Measurements from ENCODE around the gene GATD1. TPM values are rescaled to one million over a fixed set of nuclear protein-coding genes. Genes with fewer than 3 reads are reported as not detected.

Gene GATD1
- total RNA-seq, 2 donors from 2014 or later = 13.3 to 29.8 TPM

GRCh38 chr11:824292-824880, 47.1 kb upstream of the GATD1 start:
- Histone ChIP-seq H3K9me3 (no peaks in the 10 kb centered on the region), H3K27ac (no peak overlapping the region), H3K4me1 (peaks cover 0 to 67% of the 10 kb centered on the region in 2 donors), H3K27me3 (no peaks in the 10 kb centered on the region), H3K4me3 (no peak overlapping the region), H3K36me3 (peaks cover 38% of the 10 kb centered on the region)
- TF ChIP-seq, protein P1, sequence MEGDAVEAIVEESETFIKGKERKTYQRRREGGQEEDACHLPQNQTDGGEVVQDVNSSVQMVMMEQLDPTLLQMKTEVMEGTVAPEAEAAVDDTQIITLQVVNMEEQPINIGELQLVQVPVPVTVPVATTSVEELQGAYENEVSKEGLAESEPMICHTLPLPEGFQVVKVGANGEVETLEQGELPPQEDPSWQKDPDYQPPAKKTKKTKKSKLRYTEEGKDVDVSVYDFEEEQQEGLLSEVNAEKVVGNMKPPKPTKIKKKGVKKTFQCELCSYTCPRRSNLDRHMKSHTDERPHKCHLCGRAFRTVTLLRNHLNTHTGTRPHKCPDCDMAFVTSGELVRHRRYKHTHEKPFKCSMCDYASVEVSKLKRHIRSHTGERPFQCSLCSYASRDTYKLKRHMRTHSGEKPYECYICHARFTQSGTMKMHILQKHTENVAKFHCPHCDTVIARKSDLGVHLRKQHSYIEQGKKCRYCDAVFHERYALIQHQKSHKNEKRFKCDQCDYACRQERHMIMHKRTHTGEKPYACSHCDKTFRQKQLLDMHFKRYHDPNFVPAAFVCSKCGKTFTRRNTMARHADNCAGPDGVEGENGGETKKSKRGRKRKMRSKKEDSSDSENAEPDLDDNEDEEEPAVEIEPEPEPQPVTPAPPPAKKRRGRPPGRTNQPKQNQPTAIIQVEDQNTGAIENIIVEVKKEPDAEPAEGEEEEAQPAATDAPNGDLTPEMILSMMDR (IDR thresholded peaks at IDR 0.05) = no peak
- DNase-seq (ENCODE audit: low spot score) = no peak

GRCh38 chr11:823441-824291, 46.4 kb upstream of the GATD1 start:
- Histone ChIP-seq H3K4me3 (no peak overlapping the region), H3K27ac (no peak overlapping the region), H3K9me3 (no peaks in the 10 kb centered on the region), H3K27me3 (no peaks in the 10 kb centered on the region), H3K36me3 (peaks cover 38% of the 10 kb centered on the region), H3K4me1 (peaks cover 0 to 64% of the 10 kb centered on the region in 2 donors)
- TF ChIP-seq, protein P1 (IDR thresholded peaks at IDR 0.05) = no peak
- no peak for DNase-seq (ENCODE audit: low spot score)

DNA sequence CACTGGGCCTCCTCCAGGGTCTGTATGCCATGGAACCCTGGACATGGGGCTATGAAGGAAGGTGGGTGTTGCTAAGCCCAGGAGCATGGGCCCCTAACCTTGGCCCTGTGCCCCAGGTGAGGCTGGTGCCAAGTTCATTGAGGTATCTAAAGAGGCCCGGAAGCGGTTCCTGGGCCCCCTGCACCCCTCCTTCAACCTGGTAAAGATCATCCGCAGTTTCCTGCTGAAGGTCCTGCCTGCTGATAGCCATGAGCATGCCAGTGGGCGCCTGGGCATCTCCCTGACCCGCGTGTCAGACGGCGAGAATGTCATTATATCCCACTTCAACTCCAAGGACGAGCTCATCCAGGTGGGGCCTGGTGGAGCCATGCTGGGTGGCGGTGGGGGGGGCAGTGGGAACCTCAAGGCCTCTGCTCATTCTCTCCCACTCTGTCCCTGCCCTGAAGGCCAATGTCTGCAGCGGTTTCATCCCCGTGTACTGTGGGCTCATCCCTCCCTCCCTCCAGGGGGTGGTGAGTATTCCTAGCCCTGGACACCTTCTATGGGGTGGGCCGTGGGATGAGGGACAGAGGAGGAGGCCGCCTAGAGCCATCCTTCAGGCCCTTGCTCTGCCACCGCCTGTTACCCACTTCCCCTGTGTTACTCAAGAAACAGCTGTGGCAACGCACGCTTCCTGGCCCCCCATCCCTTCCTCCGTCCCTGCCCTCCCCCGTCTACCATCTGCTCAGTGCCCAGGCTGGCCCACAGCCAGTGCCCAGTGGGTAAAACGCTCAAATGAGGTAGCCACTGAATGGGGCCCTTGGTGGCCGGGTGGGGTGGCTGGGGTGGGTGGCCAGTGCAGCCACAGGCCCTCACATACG, 44.5 kb upstream of the GATD1 start:
- Histone ChIP-seq H3K36me3 (peaks cover 38% of the 10 kb centered on the region), H3K27me3 (no peaks in the 10 kb centered on the region), H3K4me1 (peaks cover 0 to 48% of the 10 kb centered on the region in 2 donors), H3K4me3 (peak overlapping the region; percentile 88 to 93), H3K9me3 (no peaks in the 10 kb centered on the region), H3K27ac (peak overlapping the region; percentile 98)
- DNase-seq (ENCODE audit: low spot score) = no peak
- TF ChIP-seq, protein P1 (IDR thresholded peaks at IDR 0.05) = no peak

- Histone ChIP-seq H3K4me3 (peak overlapping the region; percentile 88 to 93), H3K36me3 (peaks cover 38% of the 10 kb centered on the region), H3K4me1 (peaks cover 0 to 40% of the 10 kb centered on the region in 2 donors), H3K9me3 (no peaks in the 10 kb centered on the region), H3K27me3 (no peaks in the 10 kb centered on the region), H3K27ac (peak overlapping the region; percentile 98)
- peak; percentile 93 for DNase-seq (ENCODE audit: low spot score)
- TF ChIP-seq, protein P1 (IDR thresholded peaks at IDR 0.05) = no peak
Observed at GRCh38 chr11:820655-821511, 43.6 kb upstream of the GATD1 start.

Measured in right atrium auricular region (tissue), 2 donors.